Measurements from ENCODE around the gene PRPF40B. TPM values are rescaled to one million over a fixed set of nuclear protein-coding genes. Genes with fewer than 3 reads are reported as not detected.

The PRPF40B gene
- total RNA-seq, 1 experiment from 2014 or later: 4.9 TPM

DNA sequence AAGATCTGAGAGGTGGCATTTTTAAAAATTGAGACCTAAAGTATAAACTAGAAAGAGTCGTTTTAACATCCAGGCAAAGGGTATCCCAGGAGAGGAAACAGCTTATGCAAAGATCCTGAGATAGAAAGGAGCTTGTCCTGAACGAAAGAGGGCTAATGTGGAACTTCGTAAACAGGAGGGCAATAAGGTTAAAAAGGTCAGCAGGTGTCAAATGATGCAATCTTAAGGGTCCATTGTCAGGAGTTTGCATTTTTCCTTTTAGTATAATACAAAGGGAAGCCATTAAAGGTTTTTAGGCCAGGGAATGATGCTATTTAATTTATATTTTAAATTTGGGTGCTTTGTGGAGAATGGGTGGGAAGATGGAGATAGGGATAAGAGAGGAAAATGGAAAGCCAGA, 69.5 kb downstream of the PRPF40B start:
- Histone ChIP-seq H3K9me3 (replicated peaks) (no peaks in the 10 kb centered on the region), H3K27ac (no peak overlapping the region), H3K4me1 (no peaks in the 10 kb centered on the region)

DNA sequence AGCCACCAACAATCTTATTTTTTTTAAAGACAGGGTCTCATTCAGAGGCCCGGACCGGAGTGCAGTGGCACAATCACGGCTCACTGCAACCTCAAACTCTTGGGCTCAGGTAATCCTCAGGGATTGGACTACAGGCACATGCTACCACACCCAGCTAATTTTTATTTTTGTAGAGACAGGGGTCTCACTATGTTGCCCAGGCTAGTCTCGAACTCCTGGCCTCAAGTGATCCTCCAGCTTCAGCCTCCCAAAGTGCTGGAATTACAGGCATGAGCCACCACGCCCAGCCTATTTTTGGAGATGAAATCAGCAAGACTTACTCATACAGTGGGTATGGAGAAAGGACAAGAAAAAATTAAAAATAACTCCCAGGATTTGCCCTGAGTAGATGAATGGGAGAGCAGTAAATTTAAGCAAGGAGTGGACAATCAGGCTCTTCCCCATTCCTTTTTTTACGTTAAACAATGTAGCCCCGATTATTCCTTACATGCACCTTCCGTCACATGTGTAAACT, 70.6 kb downstream of the PRPF40B start:
- H3K4me1 ChIP-seq: peaks cover 9% of the 10 kb centered on the region
- H3K27me3 ChIP-seq: no peaks in the 10 kb centered on the region
- H3K9me3 ChIP-seq (replicated peaks): no peaks in the 10 kb centered on the region
- no peak overlapping the region for H3K4me3 ChIP-seq
- H3K36me3 ChIP-seq: no peaks in the 10 kb centered on the region
- no peak for DNase-seq
- no peak overlapping the region for H3K27ac ChIP-seq

More for the DNA sequence above, 69.5 kb downstream of the PRPF40B start:
- no peaks in the 10 kb centered on the region for H3K27me3 ChIP-seq
- no peaks in the 10 kb centered on the region for H3K36me3 ChIP-seq
- no peak overlapping the region for H3K4me3 ChIP-seq
- no peak for DNase-seq

Other genes starting within 250 kb of the PRPF40B start
- 0.03 and 0.12 TPM in 2 replicates for gene KCNH3, start 84.5 kb upstream of the PRPF40B start, total RNA-seq (2014; rRNA removed; shearing (Covaris generic))
- 55.9 and 57.0 TPM in 2 replicates for gene MCRS1, start 55.4 kb upstream of the PRPF40B start, total RNA-seq (2014; rRNA removed; shearing (Covaris generic))
- gene FAM186B, start 17.9 kb upstream of the PRPF40B start, total RNA-seq (2014; rRNA removed; shearing (Covaris generic)): 0.10 and 0.18 TPM in 2 replicates
- gene FMNL3, start 83.8 kb downstream of the PRPF40B start, total RNA-seq (2014; rRNA removed; shearing (Covaris generic)): 33.0 and 39.2 TPM in 2 replicates
- 400 TPM in 2 replicates for gene TMBIM6, start 118.0 kb downstream of the PRPF40B start, total RNA-seq (2014; rRNA removed; shearing (Covaris generic))
- gene NCKAP5L, start 204.9 kb downstream of the PRPF40B start, total RNA-seq (2014; rRNA removed; shearing (Covaris generic)): 80.1 and 80.7 TPM in 2 replicates
- 4.7 and 5.3 TPM in 2 replicates for gene BCDIN3D, start 219.5 kb downstream of the PRPF40B start, total RNA-seq (2014; rRNA removed; shearing (Covaris generic))